ENCODE measurements around the gene GLOD5. TPM values are rescaled to one million over a fixed set of nuclear protein-coding genes. Genes with fewer than 3 reads are reported as not detected.

Gene GLOD5
- total RNA-seq, 4 donors from 2014 or later, result not detected

DNA sequence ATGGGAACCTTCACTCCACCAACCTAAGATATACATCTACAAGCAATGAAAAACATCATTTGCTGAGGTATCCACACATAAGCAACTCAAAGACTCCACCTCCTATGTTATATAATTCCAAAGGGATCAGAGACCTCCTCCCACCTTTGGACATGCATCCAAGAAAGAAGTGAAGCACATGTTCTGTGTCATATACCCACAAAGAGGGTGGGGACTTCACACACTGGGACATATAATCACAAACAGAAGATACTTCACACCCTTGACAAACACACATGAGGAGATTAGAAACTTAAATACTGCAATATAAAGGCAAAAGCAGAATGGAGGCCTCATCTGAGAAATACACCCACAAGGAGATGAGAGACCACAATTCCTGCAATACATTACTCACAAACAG, 39.6 kb upstream of the GLOD5 start:
- DNase-seq (ENCODE audit: extremely low spot score), result no peak
- TF ChIP-seq POLR2AphosphoS5 (IDR thresholded peaks at IDR 0.05) (no peak), POLR2A (IDR thresholded peaks at IDR 0.05; ENCODE audit: low read depth) (no peak), EP300 (IDR thresholded peaks at IDR 0.05) (no peak), CTCF (IDR thresholded peaks at IDR 0.05) (no peak)
- Histone ChIP-seq H3K27ac (replicated peaks in 1 of 4) (no peak overlapping the region), H3K4me3 (no peak overlapping the region), H3K36me3 (no peaks in the 10 kb centered on the region), H3K9me3 (no peaks in the 10 kb centered on the region), H3K4me1 (no peaks in the 10 kb centered on the region), H3K27me3 (no peaks in the 10 kb centered on the region)
- intact Hi-C loops (cut with DNase I), result no loop called here

DNA sequence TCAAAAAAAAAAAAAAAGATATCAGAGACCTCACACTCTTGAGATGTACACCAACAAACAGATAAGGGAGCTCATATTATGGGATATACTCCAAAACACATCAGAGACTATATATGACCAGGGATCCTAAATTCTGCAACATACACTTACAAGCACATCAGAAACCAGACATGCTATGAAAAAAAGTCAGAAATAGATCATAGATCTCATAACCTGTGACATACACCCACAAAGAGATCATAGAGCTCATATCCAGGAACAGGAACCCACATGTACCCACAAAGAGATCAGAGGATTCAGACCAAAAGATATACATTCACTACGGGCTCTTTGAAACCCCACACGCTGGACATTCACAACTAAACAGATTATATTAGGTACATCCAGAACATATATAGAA, 35.0 kb upstream of the GLOD5 start:
- WGBS, result 76% methylated on average over 2 of the region's 2 CpGs
- Histone ChIP-seq H3K4me3 (no peak overlapping the region), H3K27me3 (no peaks in the 10 kb centered on the region), H3K27ac (replicated peaks in 1 of 4) (no peak overlapping the region), H3K9me3 (no peaks in the 10 kb centered on the region), H3K36me3 (no peaks in the 10 kb centered on the region), H3K4me1 (no peaks in the 10 kb centered on the region)
- intact Hi-C loops (cut with DNase I), result no loop called here
- TF ChIP-seq CTCF (IDR thresholded peaks at IDR 0.05), result no peak
- no peak for TF ChIP-seq EP300 (IDR thresholded peaks at IDR 0.05)
- TF ChIP-seq POLR2A (IDR thresholded peaks at IDR 0.05; ENCODE audit: low read depth), result no peak
- no peak for DNase-seq (ENCODE audit: extremely low spot score)

DNA sequence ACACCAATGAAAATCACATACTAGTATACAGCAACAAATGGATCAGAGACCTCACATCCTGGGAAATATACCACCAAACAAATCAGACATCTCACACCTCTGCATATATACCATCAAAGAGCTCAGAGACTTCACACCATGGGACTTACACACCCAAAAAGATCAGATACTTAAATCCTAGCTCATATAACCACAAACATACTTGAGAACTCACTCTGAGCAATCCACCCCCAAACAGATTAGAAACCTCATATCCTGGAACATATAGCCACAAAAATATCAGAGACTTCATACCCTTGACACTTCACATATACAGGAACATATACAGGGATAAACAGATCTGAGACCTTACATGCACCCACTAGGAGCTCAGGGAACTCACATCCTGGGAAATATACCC, 32.9 kb upstream of the GLOD5 start:
- no peak overlapping the region for H3K27ac ChIP-seq (replicated peaks in 1 of 4)
- no peaks in the 10 kb centered on the region for H3K36me3 ChIP-seq
- intact Hi-C loops (cut with DNase I), result no loop called here
- no peaks in the 10 kb centered on the region for H3K9me3 ChIP-seq
- no peak overlapping the region for H3K4me3 ChIP-seq
- H3K27me3 ChIP-seq, result no peaks in the 10 kb centered on the region
- no peak for DNase-seq (ENCODE audit: extremely low spot score)
- no peak for TF ChIP-seq POLR2A (IDR thresholded peaks at IDR 0.05; ENCODE audit: low read depth)
- TF ChIP-seq EP300 (IDR thresholded peaks at IDR 0.05), result no peak
- no peak for TF ChIP-seq POLR2AphosphoS5 (IDR thresholded peaks at IDR 0.05)
- no peak for TF ChIP-seq CTCF (IDR thresholded peaks at IDR 0.05)
- no peaks in the 10 kb centered on the region for H3K4me1 ChIP-seq

DNA sequence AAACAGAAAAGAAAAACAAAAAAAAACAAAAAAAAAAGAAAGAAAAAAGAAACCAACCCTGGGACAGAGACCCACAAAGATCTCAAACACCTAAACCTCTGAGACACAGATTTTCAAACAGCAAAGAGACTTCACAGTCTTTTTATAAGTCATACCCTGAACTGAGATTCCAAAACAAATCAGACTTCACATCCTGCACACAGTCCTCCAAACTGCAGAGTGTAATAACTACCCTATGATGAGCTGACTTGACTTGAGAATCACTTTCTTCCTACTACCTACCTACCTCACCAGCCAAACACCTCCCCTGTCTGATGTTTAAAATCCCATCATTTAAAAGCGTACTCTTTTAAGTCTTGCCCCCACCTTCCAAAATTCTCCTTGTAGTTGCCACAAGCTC, 25.2 kb upstream of the GLOD5 start:
- TF ChIP-seq CTCF (IDR thresholded peaks at IDR 0.05) (no peak), EP300 (IDR thresholded peaks at IDR 0.05) (no peak), POLR2AphosphoS5 (IDR thresholded peaks at IDR 0.05) (no peak), POLR2A (IDR thresholded peaks at IDR 0.05; ENCODE audit: low read depth) (no peak)
- Histone ChIP-seq H3K9me3 (no peaks in the 10 kb centered on the region), H3K36me3 (no peaks in the 10 kb centered on the region), H3K27ac (replicated peaks in 1 of 4) (no peak overlapping the region), H3K4me1 (peaks cover 0 to 7% (median 4%) of the 10 kb centered on the region in 4 donors), H3K27me3 (no peaks in the 10 kb centered on the region), H3K4me3 (peak overlapping the region in 1 of 4 donors; percentile 57)
- intact Hi-C loops (cut with DNase I), result loop anchor here (2.0 kb wide), 1 partner anchor 66 kb away; the partner anchor contains the start of gene HDAC6
- no peak for DNase-seq (ENCODE audit: extremely low spot score)
- WGBS, result 84% methylated on average over 1 of the region's 1 CpG

- H3K27ac ChIP-seq (replicated peaks in 1 of 4), result peak overlapping the region in 2 of 4 donors; percentile 84 to 90
Observed at GRCh38 chrX:48736878-48737212, 24.7 kb upstream of the GLOD5 start.

More at GRCh38 chrX:48736878-48737212, 24.7 kb upstream of the GLOD5 start:
- 41% methylated on average over 10 of the region's 10 CpGs for WGBS
- no peak for DNase-seq (ENCODE audit: extremely low spot score)
- Histone ChIP-seq H3K27me3 (no peaks in the 10 kb centered on the region), H3K9me3 (no peaks in the 10 kb centered on the region), H3K36me3 (no peaks in the 10 kb centered on the region), H3K4me3 (peak overlapping the region; percentile 57 to 77 (median 58)), H3K4me1 (peaks cover 0 to 7% (median 4%) of the 10 kb centered on the region in 4 donors)
- intact Hi-C loops (cut with DNase I), result loop anchor here (2.0 kb wide), 1 partner anchor 66 kb away; the partner anchor contains the start of gene HDAC6
- TF ChIP-seq POLR2A (IDR thresholded peaks at IDR 0.05; ENCODE audit: low read depth) (no peak), CTCF (IDR thresholded peaks at IDR 0.05) (no peak), EP300 (IDR thresholded peaks at IDR 0.05) (no peak), POLR2AphosphoS5 (IDR thresholded peaks at IDR 0.05) (no peak)
